Measurements from ENCODE around the gene GAL3ST3.
"Not testable (repeated sequence)": the region's sequence is repeated elsewhere in the genome, so short reads cannot be mapped to it uniquely, and the experiment has no call there.

GAL3ST3 gene

GRCh38 chr11:66011785-66012303 is 37.1 kb downstream of the GAL3ST3 start, which contains the start of gene CST6:
Gene CST6 (plus strand): TSS chr11:66012008. CDS start chr11:66012045, 37 bp downstream.
- no peak for FAIRE-seq

- FAIRE-seq = no peak
These were observed 37.6 kb downstream of the GAL3ST3 start for GRCh38 chr11:66011239-66011784.

GRCh38 chr11:66010036-66010435 is 38.9 kb downstream of the GAL3ST3 start:
- FAIRE-seq = not testable (repeated sequence)

GRCh38 chr11:66008468-66009101 is 40.4 kb downstream of the GAL3ST3 start:
- FAIRE-seq = no peak

- FAIRE-seq = no peak
These were observed 40.9 kb downstream of the GAL3ST3 start for GRCh38 chr11:66008095-66008467.

GRCh38 chr11:66007201-66007634 is 41.7 kb downstream of the GAL3ST3 start:
- FAIRE-seq = no peak

- FAIRE-seq = no peak
These were observed 42.1 kb downstream of the GAL3ST3 start for GRCh38 chr11:66006891-66007176.

GRCh38 chr11:66006134-66006890 is 42.6 kb downstream of the GAL3ST3 start:
- FAIRE-seq = no peak

- FAIRE-seq = no peak
These were observed 44.8 kb downstream of the GAL3ST3 start for GRCh38 chr11:66004186-66004585.

- FAIRE-seq = no peak
These were observed 45.7 kb downstream of the GAL3ST3 start for GRCh38 chr11:66003291-66003690.

- FAIRE-seq = no peak
These were observed 46.2 kb downstream of the GAL3ST3 start for GRCh38 chr11:66002648-66003225.

- peak; percentile 94 for FAIRE-seq
These were observed 46.9 kb downstream of the GAL3ST3 start, which contains the start of the genes BANF1 and EIF1AD for GRCh38 chr11:66001942-66002647. Gene BANF1 (plus strand): TSS chr11:66002503. CDS start chr11:66003251, 748 bp downstream. Gene EIF1AD (minus strand): TSS chr11:66002157. CDS start chr11:66000389, 1,768 bp downstream.

- no peak for FAIRE-seq
These were observed 51.7 kb downstream of the GAL3ST3 start for GRCh38 chr11:65997286-65997685.

GRCh38 chr11:65992056-65992455 is 56.9 kb downstream of the GAL3ST3 start:
- no peak for FAIRE-seq

All from A204.1 (cell line).